Caki2 (cell line): ENCODE data around the gene TPP2. TPM values are rescaled to one million over a fixed set of nuclear protein-coding genes. Genes with fewer than 3 reads are reported as not detected.
A peak's percentile ranks its signal among the peaks of the same experiment; 100 is the strongest.

ENCODE experiments used
- DNase-seq: peaks from one replicate; pipeline ENCODE4 v3.0.0-alpha.2; 2015; ENCODE audit warnings: low read depth
- in situ Hi-C: cut with HindIII; loops from 2 replicates; pipeline ENCODE4 v1.10.0; 2016; ENCODE audit warnings: low sequenced_read_pairs, low pct_unique_long_range_greater_than_20kb, mixed read lengths
- total RNA-seq: library from RNA; depleted of rRNA; stranded (reverse); fragments of >200 nt; shearing (Covaris generic); gene quantifications from 2 replicates; pipeline ENCODE4 v1.2.3, GENCODE V29; 2014; ENCODE audit warnings: low replicate concordance

Gene TPP2
- total RNA-seq, 1 experiment from 2014 or later = 19.5 TPM

DNA sequence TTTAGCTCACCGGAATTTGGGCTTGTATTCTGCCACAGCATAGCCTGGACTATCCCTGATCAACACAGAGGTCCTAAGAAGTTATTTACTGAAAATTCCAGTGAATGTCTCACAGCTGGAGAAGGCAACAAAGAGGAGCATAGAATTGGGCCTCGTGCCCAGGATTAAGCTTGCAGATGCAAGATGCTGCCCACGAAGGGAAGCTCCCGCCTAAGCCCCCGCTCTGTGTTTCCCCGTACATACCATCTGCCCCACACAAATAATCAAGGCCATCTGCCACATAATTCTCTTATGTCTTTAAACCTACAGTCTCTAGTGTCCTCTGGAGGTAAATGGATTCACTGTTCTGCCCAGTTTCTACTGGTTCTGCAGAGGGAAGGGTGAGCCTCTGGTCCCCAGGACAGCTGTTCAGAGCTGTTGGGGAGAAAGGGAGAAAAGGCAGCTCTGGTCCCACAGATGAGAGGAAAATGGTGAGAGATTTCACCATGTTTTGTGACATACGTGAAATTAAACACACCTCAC is 7.4 kb upstream of the TPP2 start:
- no peak for DNase-seq
- in situ Hi-C loops = no loop called here

DNA sequence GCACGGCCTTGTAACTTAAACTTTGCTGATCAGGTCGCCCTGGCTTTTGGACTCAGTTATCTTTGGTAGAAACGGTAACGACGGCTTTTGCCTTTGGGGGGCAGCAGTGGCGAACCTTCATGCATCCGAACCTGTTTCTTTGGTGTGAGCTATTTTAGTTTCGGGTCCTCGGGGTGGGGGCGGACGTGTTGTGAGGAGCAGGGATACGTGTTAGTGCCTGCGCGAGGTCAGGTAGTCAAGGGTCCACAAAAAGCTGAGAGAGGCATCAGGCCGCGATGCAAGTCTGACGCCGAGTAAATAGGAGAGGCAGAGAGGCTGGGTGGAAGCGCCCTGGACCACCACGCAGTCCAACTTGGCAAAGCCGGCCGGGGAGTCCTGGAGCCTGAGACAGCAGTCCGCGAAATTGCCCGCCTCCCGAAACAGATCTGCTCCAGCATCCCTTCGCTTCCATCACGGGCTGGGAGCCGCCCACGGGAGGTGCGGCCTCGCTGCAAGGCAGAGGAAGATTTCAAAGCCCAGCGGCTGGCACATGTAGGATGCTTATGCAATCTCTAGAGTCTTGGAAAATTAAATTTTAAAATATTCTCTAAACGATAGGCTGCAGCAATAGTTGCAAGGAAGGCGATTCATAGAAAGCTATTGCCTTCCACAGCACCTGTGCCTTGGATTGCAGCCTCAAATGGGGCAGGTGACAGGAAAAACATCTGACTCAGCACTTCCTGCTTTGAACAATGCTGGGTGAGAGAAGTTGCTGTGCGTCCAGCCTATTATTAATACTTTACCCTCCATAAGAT is 4.6 kb upstream of the TPP2 start:
- peak; percentile 65 for DNase-seq
- in situ Hi-C loops = no loop called here

- DNase-seq = no peak
- in situ Hi-C loops = no loop called here
These were observed 3.3 kb upstream of the TPP2 start for GRCh38 chr13:102593466-102593865.

- peak; percentile 24 for DNase-seq
These were observed 509 bp downstream of the TPP2 start for GRCh38 chr13:102597029-102597961.

GRCh38 chr13:102598061-102598460 is 1.3 kb downstream of the TPP2 start:
- DNase-seq = peak; percentile 8
- in situ Hi-C loops = no loop called here

More at GRCh38 chr13:102597029-102597961, 509 bp downstream of the TPP2 start:
- in situ Hi-C loops = no loop called here

GRCh38 chr13:102599426-102600012 is 2.7 kb downstream of the TPP2 start:
- in situ Hi-C loops = no loop called here
- no peak for DNase-seq

- in situ Hi-C loops = no loop called here
- DNase-seq = no peak
These were observed 9.9 kb downstream of the TPP2 start for GRCh38 chr13:102606537-102607309.

GRCh38 chr13:102608974-102609373 is 12.2 kb downstream of the TPP2 start:
- no peak for DNase-seq
- in situ Hi-C loops = no loop called here

GRCh38 chr13:102609696-102610095 is 12.9 kb downstream of the TPP2 start:
- no peak for DNase-seq
- in situ Hi-C loops = no loop called here

GRCh38 chr13:102610296-102610895 is 13.6 kb downstream of the TPP2 start:
- in situ Hi-C loops = no loop called here
- DNase-seq = no peak

DNA sequence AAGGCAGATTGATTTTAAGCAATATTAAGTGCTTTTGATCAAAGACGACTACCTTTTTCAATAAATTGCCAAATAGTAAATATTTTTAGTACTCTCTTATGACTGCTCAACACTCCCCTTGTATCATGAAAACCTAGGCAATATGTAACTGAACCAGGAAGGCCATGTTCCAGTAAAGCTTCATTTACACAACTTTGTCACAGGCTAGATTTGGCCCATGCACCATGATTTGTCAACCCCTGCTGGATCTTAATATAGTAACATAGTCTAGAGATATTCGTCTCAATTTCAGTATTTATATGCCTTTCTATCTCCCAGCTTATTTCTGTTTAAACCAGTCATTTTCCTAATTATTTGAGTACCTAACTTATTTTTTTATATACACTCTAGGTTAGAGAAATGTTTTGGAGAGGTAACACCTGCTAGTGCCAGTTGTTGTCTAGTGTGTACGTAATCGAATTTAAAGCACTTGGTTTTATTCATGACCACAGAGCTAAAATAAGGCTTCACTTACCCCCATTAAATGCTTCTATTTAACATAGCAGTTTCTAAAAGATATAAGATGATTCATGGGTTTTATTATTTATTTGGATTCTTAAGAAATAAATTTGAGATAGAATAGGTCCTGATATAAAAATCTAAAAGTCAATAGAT is 21.0 kb downstream of the TPP2 start:
- in situ Hi-C loops = no loop called here
- DNase-seq = no peak

DNA sequence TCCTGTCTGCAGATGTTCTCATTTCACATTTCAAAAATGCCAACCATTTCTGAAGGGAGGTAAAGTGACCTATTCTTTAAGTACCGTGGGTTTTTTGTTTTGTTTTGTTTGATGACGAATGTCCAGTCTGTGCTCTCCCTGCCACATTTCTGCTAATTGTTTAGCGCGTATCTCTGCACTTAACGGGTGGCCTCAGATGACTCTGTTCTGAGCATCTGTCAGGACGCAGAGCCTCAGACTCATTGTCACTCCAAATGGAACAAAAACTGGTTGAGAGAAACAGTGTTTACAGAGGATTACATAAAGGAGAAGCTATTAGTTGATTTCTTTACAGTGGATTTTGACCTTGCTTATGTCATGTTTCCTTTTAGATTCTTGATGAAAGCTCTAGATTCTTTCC is 23.7 kb downstream of the TPP2 start:
- in situ Hi-C loops = no loop called here

GRCh38 chr13:102626928-102627327 is 30.1 kb downstream of the TPP2 start:
- no peak for DNase-seq
- in situ Hi-C loops = no loop called here

More for the DNA sequence above, 23.7 kb downstream of the TPP2 start:
- DNase-seq = no peak

DNA sequence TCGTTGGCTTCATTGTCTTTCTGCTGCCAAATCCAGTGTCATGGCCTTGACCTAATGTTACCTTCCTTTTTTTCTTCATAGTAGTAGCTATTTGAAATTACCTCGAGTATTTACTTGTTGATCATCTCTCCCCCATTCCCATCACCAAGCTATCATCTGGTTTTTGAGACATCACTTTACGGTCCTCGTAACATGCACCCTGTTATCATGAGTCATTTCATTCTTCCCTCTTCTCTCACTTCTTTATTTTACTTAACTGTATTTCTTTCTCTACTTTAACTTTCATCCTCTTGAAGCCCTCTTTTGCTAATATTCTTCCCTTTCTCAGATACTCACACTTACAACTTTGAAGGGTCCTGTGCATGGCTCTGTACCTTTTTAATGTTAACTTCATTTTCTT is 31.8 kb downstream of the TPP2 start:
- no peak for DNase-seq

DNA sequence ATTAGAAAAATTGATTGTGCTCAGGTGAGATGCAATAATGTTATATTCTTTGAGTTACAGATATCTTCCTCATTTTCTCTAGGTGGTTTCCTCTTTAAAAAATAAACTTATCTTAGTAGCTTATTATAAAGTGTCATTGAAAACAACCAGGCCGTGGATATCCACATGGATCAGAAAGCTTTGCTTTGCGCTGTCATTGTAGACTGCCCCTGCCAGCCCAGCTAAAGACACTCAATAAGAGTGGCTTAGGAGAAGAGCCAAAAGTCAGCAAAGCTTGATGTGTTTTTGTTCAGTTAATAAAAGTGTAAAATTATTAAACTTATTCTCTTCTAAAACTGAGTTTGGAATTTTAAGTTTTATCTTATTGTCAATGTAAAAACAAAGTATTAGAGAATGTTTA is 34.4 kb downstream of the TPP2 start:
- no peak for DNase-seq
- in situ Hi-C loops = no loop called here

More for the DNA sequence above, 31.8 kb downstream of the TPP2 start:
- in situ Hi-C loops = no loop called here

GRCh38 chr13:102638741-102639140 is 42.0 kb downstream of the TPP2 start:
- in situ Hi-C loops = no loop called here

DNA sequence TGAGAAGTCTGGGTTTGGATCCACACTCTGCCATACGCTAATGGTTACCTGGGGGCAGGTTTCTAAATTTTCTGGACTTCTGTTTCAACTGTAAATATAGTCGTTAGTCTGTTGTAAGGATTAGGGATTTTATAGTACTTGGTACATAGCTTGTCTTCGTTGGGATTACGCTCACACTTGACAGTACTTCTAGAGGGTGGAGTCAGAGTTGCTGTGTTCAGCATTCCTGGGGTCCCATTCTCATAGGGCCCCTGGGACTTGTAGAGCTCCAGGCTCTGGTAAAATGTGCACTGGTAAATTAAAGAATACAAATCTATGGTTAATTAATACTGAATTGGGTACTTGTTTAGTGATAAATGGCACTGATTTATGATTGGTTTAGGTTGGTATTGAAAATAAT is 45.2 kb downstream of the TPP2 start:
- DNase-seq = no peak
- in situ Hi-C loops = no loop called here

More at GRCh38 chr13:102638741-102639140, 42.0 kb downstream of the TPP2 start:
- DNase-seq = no peak
